ENCODE data around the gene CDHR4.
A peak's percentile ranks its signal among the peaks of the same experiment; 100 is the strongest.
"Not testable (repeated sequence)": the region's sequence is repeated elsewhere in the genome, so short reads cannot be mapped to it uniquely, and the experiment has no call there.

CDHR4 gene

GRCh38 chr3:49802719-49803464, 3.2 kb upstream of the CDHR4 start, which contains the start of gene INKA1:
Gene INKA1 (plus strand): TSS chr3:49803261. CDS start chr3:49803393, 132 bp downstream.
- DNase-seq = peak; percentile 57 to 92

GRCh38 chr3:49801160-49801559, 1.5 kb upstream of the CDHR4 start:
- DNase-seq = no peak

GRCh38 chr3:49799105-49799504, 568 bp downstream of the CDHR4 start:
- DNase-seq = no peak

- DNase-seq = no peak
Measured at GRCh38 chr3:49794926-49795905, 4.5 kb downstream of the CDHR4 start.

- no peak for DNase-seq
Measured at GRCh38 chr3:49794431-49794830, 5.2 kb downstream of the CDHR4 start.

GRCh38 chr3:49793486-49794085, 6.1 kb downstream of the CDHR4 start:
- no peak for DNase-seq

GRCh38 chr3:49792371-49793150, 7.1 kb downstream of the CDHR4 start:
- no peak for DNase-seq

- DNase-seq = no peak
Measured at GRCh38 chr3:49791571-49791970, 8.1 kb downstream of the CDHR4 start.

- DNase-seq = no peak
Measured at GRCh38 chr3:49790626-49791411, 8.9 kb downstream of the CDHR4 start.

GRCh38 chr3:49788056-49788455, 11.6 kb downstream of the CDHR4 start:
- no peak for DNase-seq

- DNase-seq = no peak
Measured at GRCh38 chr3:49787536-49787935, 12.1 kb downstream of the CDHR4 start.

GRCh38 chr3:49787182-49787464, 12.6 kb downstream of the CDHR4 start:
- DNase-seq = no peak

- DNase-seq = peak; percentile 99
Measured at GRCh38 chr3:49786357-49787181, 13.1 kb downstream of the CDHR4 start, which contains the start of gene IP6K1. Gene IP6K1 (minus strand): TSS chr3:49786542. CDS start chr3:49748040, 38,502 bp downstream.

GRCh38 chr3:49785565-49786356, 13.9 kb downstream of the CDHR4 start:
- DNase-seq = peak in 1 of 2 experiments; percentile 53

GRCh38 chr3:49782277-49782676, 17.4 kb downstream of the CDHR4 start:
- DNase-seq = not testable (repeated sequence)

GRCh38 chr3:49781415-49782199, 18.1 kb downstream of the CDHR4 start:
- DNase-seq = no peak

- not testable (repeated sequence) for DNase-seq
Measured at GRCh38 chr3:49780975-49781365, 18.7 kb downstream of the CDHR4 start.

GRCh38 chr3:49780080-49780974, 19.3 kb downstream of the CDHR4 start:
- DNase-seq = no peak

Measured in NCI-H526 (cell line).